GM13977 (cell line): ENCODE data around the gene EME1.

ENCODE experiments used
- DNase-seq: peaks from one replicate; pipeline ENCODE4 v3.0.0; 2012; ENCODE audit warnings: low spot score
- in situ Hi-C: fragments of 300-500 bp; cut with MboI; formaldehyde crosslinking; loops from one replicate; pipeline ENCODE4 v1.12.0; 2022; ENCODE audit warnings: low sequenced_read_pairs, low pct_unique_long_range_greater_than_20kb, mixed read lengths, inconsistent platforms; ENCODE audit not compliant: unreplicated experiment
- TF ChIP-seq, protein P1 (sequence below): IDR thresholded peaks from 2 replicates; pipeline ENCODE4 v1.5.1; 2012; ENCODE audit warnings: mild to moderate bottlenecking, control low read depth; ENCODE audit not compliant: insufficient read depth; ENCODE audit errors: extremely low read depth, missing control alignments

EME1 gene

DNA sequence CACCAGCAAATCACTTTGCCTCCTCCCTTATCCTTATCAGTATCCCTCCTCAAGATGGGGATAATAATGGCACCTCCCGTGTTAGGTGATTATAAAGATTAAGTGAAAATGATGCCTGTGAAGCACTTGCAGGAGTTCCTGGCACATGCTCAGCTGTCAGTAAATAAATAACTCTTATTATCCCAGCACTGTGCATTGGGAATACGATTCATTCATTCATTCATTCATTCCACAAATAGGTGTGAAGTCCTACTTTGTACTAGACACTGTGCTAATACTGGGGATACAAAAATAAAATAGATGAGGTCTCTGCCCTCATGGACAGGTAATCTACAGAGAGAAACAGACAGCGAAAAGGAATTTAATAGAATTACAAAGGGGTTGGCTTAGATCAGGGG, 25.1 kb upstream of the EME1 start:
- TF ChIP-seq, protein P1, sequence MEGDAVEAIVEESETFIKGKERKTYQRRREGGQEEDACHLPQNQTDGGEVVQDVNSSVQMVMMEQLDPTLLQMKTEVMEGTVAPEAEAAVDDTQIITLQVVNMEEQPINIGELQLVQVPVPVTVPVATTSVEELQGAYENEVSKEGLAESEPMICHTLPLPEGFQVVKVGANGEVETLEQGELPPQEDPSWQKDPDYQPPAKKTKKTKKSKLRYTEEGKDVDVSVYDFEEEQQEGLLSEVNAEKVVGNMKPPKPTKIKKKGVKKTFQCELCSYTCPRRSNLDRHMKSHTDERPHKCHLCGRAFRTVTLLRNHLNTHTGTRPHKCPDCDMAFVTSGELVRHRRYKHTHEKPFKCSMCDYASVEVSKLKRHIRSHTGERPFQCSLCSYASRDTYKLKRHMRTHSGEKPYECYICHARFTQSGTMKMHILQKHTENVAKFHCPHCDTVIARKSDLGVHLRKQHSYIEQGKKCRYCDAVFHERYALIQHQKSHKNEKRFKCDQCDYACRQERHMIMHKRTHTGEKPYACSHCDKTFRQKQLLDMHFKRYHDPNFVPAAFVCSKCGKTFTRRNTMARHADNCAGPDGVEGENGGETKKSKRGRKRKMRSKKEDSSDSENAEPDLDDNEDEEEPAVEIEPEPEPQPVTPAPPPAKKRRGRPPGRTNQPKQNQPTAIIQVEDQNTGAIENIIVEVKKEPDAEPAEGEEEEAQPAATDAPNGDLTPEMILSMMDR = no peak
- DNase-seq = no peak
- in situ Hi-C loops = no loop called here

DNA sequence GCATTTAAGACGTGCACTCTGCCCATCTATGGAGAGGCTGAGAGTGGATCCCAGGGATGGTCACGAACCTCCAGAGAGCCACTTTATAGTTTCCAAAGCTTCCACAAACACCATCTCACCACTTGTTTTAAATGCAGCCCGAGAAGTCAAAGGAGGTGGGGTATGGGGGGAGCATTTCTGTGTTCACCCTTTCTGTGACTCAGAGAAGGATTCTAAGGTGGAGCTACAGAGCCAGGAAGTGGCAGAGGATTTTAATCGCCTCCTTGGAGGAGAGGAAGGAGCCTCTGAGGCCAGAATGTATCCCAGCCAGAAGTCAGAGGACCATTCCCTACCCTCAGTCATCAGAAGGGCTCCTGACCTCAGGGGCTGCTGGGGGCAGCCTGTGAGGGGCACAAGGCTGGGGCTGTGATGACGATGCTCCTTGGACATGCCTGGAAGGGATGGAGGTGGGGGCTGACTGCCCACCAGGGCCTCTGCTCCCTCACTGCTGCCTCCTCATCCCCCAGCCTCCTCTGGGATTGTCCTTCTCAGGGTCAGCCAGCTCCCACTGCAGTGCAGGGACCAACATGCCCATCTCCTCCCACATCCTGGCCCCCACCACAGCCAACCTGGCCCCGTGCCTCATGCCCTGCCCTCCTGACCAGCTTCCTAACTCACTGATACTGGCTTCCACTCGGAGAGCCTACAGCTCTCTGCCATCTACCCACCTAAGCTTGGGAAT, 24.3 kb upstream of the EME1 start:
- in situ Hi-C loops = no loop called here
- TF ChIP-seq, protein P1 = no peak
- no peak for DNase-seq

DNA sequence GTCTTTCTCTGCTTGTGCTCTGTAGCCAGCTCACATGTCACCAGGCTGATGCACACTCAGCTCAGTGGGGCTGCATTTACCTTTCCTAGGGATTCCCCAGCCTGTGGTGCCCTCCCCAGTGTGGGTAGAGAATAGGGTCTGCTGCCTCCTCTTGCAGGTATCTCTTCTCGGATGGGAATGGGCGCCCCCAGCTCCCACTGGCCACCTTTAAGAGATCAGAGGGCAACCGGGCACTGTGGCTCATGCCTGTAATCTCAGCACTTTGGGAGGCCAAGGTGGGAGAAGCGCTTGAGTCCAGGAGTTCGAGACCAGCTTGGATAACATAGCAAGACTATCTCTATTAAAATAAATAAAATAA, 23.8 kb upstream of the EME1 start:
- no peak for DNase-seq
- in situ Hi-C loops = no loop called here
- TF ChIP-seq, protein P1 = no peak

DNA sequence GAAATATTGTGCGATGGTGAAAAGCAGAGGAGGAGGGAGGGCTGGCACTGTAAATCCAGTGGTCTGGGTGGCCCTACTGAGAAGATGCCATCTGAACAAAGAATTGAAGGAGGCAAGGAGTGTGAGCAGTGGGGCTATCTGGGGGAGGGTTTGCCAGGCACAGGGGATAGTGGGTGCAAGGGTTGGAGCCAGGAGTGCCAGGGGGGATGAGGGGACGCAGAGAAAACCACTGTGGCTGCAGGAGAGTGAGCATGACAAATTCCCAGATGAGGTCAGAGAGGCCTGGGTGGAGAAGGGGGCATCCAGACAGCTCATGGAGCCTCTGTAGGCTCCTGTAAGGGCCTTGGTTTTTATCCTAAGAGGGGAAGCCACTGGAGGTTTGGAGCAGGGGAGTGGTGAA, 22.3 kb upstream of the EME1 start:
- TF ChIP-seq, protein P1 = no peak
- in situ Hi-C loops = no loop called here
- DNase-seq = peak; percentile 17

DNA sequence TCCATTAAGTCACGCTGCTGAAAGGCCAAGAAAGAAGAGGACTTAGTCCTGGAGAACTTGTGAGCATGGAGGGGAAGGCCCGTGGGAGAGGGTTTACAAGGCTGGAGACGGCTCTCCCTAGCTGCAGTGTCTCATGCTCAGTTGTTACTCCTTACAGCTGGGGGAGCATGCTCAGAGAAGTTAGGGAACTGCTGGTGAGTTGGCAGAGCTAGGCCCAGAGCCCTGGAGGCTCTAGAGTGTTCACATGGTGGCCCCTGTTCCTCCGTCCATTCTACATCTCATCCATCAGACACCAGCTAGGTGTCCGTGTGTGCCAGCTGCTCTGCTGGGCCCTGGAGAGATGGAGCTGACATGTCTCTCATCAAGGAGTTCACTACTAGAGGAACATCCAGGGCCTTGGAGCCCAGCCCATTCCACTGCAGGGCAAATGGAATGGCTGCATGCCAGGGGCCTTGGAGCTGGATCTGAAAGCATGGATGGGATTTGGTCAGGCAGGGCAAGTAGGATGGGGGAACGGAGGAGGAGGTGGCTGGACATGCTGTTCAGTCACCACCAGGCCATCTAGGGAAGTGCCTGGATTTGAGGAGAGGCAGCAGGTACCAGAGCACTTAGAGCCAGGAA, 20.8 kb upstream of the EME1 start:
- TF ChIP-seq, protein P1 = no peak
- peak; percentile 16 for DNase-seq
- in situ Hi-C loops = no loop called here

DNA sequence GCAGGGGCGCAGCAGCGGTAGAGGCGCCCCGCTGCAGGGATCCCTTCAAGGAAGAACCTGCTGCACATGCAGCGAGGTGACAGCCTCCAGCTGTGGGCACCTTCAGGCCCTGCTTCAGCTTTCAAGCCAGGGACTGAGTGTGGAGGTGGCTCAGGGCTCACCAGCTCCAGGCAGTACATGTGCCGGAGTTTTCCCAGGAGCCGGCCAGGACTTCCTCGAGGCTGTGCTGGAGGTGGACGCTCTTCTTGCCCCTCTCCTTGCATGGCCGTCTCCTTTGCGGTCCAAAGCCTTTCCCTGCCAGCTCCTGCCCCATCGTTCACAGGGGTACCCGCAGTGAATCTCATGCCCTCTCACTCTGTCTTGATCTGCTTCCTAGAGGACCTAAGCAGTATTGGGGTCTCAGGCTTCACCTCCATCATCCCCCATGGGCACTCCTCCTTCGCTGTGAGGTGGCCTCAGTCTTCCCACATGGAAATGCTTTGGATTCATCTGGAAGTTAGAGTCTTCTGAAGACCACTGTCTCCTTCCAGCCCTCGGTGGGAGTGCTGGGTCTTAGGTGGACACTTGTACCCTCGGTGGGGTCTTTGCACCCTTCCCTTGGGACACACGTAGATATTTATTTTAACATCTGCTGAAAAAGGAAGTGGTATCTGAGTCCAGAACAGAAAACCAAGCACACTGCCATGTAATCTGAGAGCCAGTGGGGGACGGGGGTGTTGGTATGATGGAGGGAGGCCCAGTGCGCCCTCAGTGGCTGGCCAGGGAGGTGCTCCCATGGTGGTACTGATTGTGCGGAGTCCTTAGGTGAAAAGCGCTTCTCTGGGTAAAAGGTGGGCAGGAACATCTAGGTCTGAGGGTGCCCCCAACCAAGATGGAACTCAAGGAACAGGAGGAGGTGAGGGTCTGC, 20.1 kb upstream of the EME1 start:
- TF ChIP-seq, protein P1 = no peak
- peak; percentile 21 for DNase-seq
- in situ Hi-C loops = no loop called here
